CD4-positive, CD25-positive, alpha-beta regulatory T cell (primary cell): ENCODE data around the gene USP15. TPM values are rescaled to one million over a fixed set of nuclear protein-coding genes. Genes with fewer than 3 reads are reported as not detected.

ENCODE experiments used
- ATAC-seq, 2 donors: fragments of 150-1000 bp; cut with Tn5 transposase; one replicate each; pipeline ENCODE4 v1.10.0; 2021; ENCODE audit warnings: low read depth in 2 of 2, moderate number of reproducible peaks in 2 of 2, moderate library complexity in 1 of 2
- DNase-seq, 3 donors: peaks; one replicate each; pipeline versions ENCODE4 v3.0.0 to v3.0.0-alpha.2; 2012 to 2022; ENCODE audit warnings: mixed read lengths in 1 of 3
- H3K27ac ChIP-seq: one replicate; pipeline ENCODE4 v1.7.0; 2013; ENCODE audit warnings: mild to moderate bottlenecking, low read length; ENCODE audit not compliant: insufficient read depth, poor library complexity, severe bottlenecking
- H3K27me3 ChIP-seq: one replicate; pipeline ENCODE4 v1.7.0; 2013; ENCODE audit warnings: low read length; ENCODE audit not compliant: control insufficient read depth, insufficient read depth
- H3K36me3 ChIP-seq: one replicate; pipeline ENCODE4 v1.7.0; 2013; ENCODE audit warnings: mild to moderate bottlenecking, low read length, moderate library complexity; ENCODE audit not compliant: control insufficient read depth, insufficient read depth
- H3K4me1 ChIP-seq: 2 replicates; pipeline ENCODE4 v1.7.0; 2013; ENCODE audit warnings: mild to moderate bottlenecking, low read length; ENCODE audit not compliant: insufficient read depth, control insufficient read depth, poor library complexity, severe bottlenecking
- H3K4me3 ChIP-seq: one replicate; pipeline ENCODE4 v1.7.0; 2013; ENCODE audit warnings: low read depth, mild to moderate bottlenecking, low read length, moderate library complexity
- H3K9me3 ChIP-seq, 2 experiments: 1 replicate in 1 of 2; 2 replicates in 1 of 2; pipeline ENCODE4 v1.7.0; 2013; ENCODE audit warnings: low read length in 2 of 2, mild to moderate bottlenecking in 1 of 2, moderate library complexity in 1 of 2; ENCODE audit not compliant: control insufficient read depth in 2 of 2
- H3K27ac Mint-ChIP-seq, 3 donors: one replicate each; pipeline ENCODE4 v1.8.0; 2020 to 2022; ENCODE audit warnings: mild to moderate bottlenecking in 3 of 3, mixed read lengths in 3 of 3, moderate library complexity in 2 of 3
- H3K27me3 Mint-ChIP-seq: one replicate; pipeline ENCODE4 v1.8.0; 2022; ENCODE audit warnings: mild to moderate bottlenecking, mixed read lengths
- H3K36me3 Mint-ChIP-seq: one replicate; pipeline ENCODE4 v1.8.0; 2020; ENCODE audit warnings: mixed read lengths
- H3K4me1 Mint-ChIP-seq, 4 donors: one replicate each; pipeline ENCODE4 v1.8.0; 2020 to 2022; ENCODE audit warnings: mixed read lengths in 4 of 4, mild to moderate bottlenecking in 1 of 4
- H3K4me3 Mint-ChIP-seq, 4 donors: one replicate each; pipeline ENCODE4 v1.8.0; 2020 to 2022; ENCODE audit warnings: mild to moderate bottlenecking in 4 of 4, mixed read lengths in 4 of 4, moderate library complexity in 3 of 4
- H3K9me3 Mint-ChIP-seq, 7 donors: one replicate each; pipeline ENCODE4 v1.8.0; 2020 to 2022; ENCODE audit warnings: mixed read lengths in 7 of 7, mild to moderate bottlenecking in 3 of 7, moderate library complexity in 2 of 7
- polyA plus RNA-seq, 4 donors: library from polyadenylated mRNA; unstranded; fragments of 300-500 nt; fragmentation: Illumina TruSeq; gene quantifications; one replicate each; pipeline ENCODE4 v1.2.3, GENCODE V29; 2021
- total RNA-seq: library from RNA; stranded (reverse); gene quantifications from one replicate; pipeline ENCODE4 v1.2.3, GENCODE V29; 2022

The USP15 gene
- total and polyA plus RNA-seq, 5 donors from 2014 or later, result 183 to 417 (median 213) TPM

GRCh38 chr12:62296001-62296400, 35.8 kb downstream of the USP15 start:
- peak overlapping the region in 2 of 4 donors; percentile 14 to 52 for H3K4me3 Mint-ChIP-seq
- H3K27ac ChIP-seq, result no peak overlapping the region
- H3K4me3 ChIP-seq, result no peak overlapping the region
- H3K9me3 ChIP-seq, result peaks cover 1 to 3% of the 10 kb centered on the region in 2 experiments
- no peaks in the 10 kb centered on the region for H3K27me3 Mint-ChIP-seq
- H3K36me3 Mint-ChIP-seq, result peaks cover 70% of the 10 kb centered on the region
- no peaks in the 10 kb centered on the region for H3K27me3 ChIP-seq
- peaks cover 0 to 6% (median 0%) of the 10 kb centered on the region in 7 donors for H3K9me3 Mint-ChIP-seq
- no peak for DNase-seq
- peaks cover 31% of the 10 kb centered on the region for H3K4me1 ChIP-seq
- peaks cover 69% of the 10 kb centered on the region for H3K36me3 ChIP-seq
- H3K27ac Mint-ChIP-seq, result no peak overlapping the region
- peaks cover 41 to 90% (median 69%) of the 10 kb centered on the region in 4 donors for H3K4me1 Mint-ChIP-seq
- no peak for ATAC-seq

- Histone ChIP-seq H3K9me3 (no peaks in the 10 kb centered on the region), H3K27ac (peak overlapping the region; percentile 15), H3K4me3 (no peak overlapping the region), H3K4me1 (peaks cover 28% of the 10 kb centered on the region), H3K36me3 (peaks cover 67% of the 10 kb centered on the region), H3K27me3 (no peaks in the 10 kb centered on the region)
- Mint-ChIP-seq H3K4me1 (peaks cover 42 to 89% (median 73%) of the 10 kb centered on the region in 4 donors), H3K36me3 (peaks cover 72% of the 10 kb centered on the region), H3K9me3 (peaks cover 0 to 4% (median 0%) of the 10 kb centered on the region in 7 donors), H3K4me3 (peak overlapping the region in 1 of 4 donors; percentile 10), H3K27me3 (no peaks in the 10 kb centered on the region), H3K27ac (peak overlapping the region in 1 of 3 donors; percentile 28)
- no peak for ATAC-seq
- DNase-seq, result no peak
Observed at GRCh38 chr12:62297321-62297720, 37.1 kb downstream of the USP15 start.

GRCh38 chr12:62299617-62300016, 39.4 kb downstream of the USP15 start:
- DNase-seq (no peak), ATAC-seq (no peak)
- H3K4me1 ChIP-seq, result peaks cover 20% of the 10 kb centered on the region
- H3K36me3 ChIP-seq, result peaks cover 81% of the 10 kb centered on the region
- Mint-ChIP-seq H3K36me3 (peaks cover 80% of the 10 kb centered on the region), H3K9me3 (peaks cover 0 to 7% (median 3%) of the 10 kb centered on the region in 7 donors), H3K27me3 (no peaks in the 10 kb centered on the region), H3K4me3 (peak overlapping the region in 3 of 4 donors; percentile 4 to 52 (median 47)), H3K27ac (no peak overlapping the region), H3K4me1 (peaks cover 46 to 86% (median 67%) of the 10 kb centered on the region in 4 donors)
- no peak overlapping the region for H3K27ac ChIP-seq
- H3K27me3 ChIP-seq, result no peaks in the 10 kb centered on the region
- H3K9me3 ChIP-seq, result peaks cover 5 to 8% of the 10 kb centered on the region in 2 experiments
- H3K4me3 ChIP-seq, result peak overlapping the region; percentile 33

- Histone ChIP-seq H3K36me3 (peaks cover 82% of the 10 kb centered on the region), H3K4me3 (peak overlapping the region; percentile 20), H3K4me1 (peaks cover 20% of the 10 kb centered on the region), H3K27me3 (no peaks in the 10 kb centered on the region), H3K9me3 (peaks cover 6 to 10% of the 10 kb centered on the region in 2 experiments), H3K27ac (no peak overlapping the region)
- H3K4me1 Mint-ChIP-seq, result peaks cover 52 to 83% (median 58%) of the 10 kb centered on the region in 4 donors
- H3K9me3 Mint-ChIP-seq, result peaks cover 0 to 8% (median 5%) of the 10 kb centered on the region in 7 donors
- ATAC-seq, result no peak
- peaks cover 78% of the 10 kb centered on the region for H3K36me3 Mint-ChIP-seq
- peak overlapping the region in 1 of 3 donors; percentile 22 for H3K27ac Mint-ChIP-seq
- no peak for DNase-seq
- peak overlapping the region; percentile 4 to 34 (median 18) for H3K4me3 Mint-ChIP-seq
- H3K27me3 Mint-ChIP-seq, result no peaks in the 10 kb centered on the region
Observed at GRCh38 chr12:62301080-62301798, 41.0 kb downstream of the USP15 start.

GRCh38 chr12:62301799-62302133, 41.6 kb downstream of the USP15 start:
- ATAC-seq (no peak), DNase-seq (no peak)
- H3K9me3 Mint-ChIP-seq, result peaks cover 0 to 8% (median 5%) of the 10 kb centered on the region in 7 donors
- peak overlapping the region in 2 of 4 donors; percentile 8 to 28 for H3K4me3 Mint-ChIP-seq
- peaks cover 78% of the 10 kb centered on the region for H3K36me3 Mint-ChIP-seq
- H3K4me1 Mint-ChIP-seq, result peaks cover 46 to 83% (median 57%) of the 10 kb centered on the region in 4 donors
- peaks cover 82% of the 10 kb centered on the region for H3K36me3 ChIP-seq
- peaks cover 6 to 10% of the 10 kb centered on the region in 2 experiments for H3K9me3 ChIP-seq
- no peaks in the 10 kb centered on the region for H3K27me3 ChIP-seq
- peaks cover 22% of the 10 kb centered on the region for H3K4me1 ChIP-seq
- H3K27me3 Mint-ChIP-seq, result no peaks in the 10 kb centered on the region
- no peak overlapping the region for H3K27ac Mint-ChIP-seq
- peak overlapping the region; percentile 17 for H3K4me3 ChIP-seq
- no peak overlapping the region for H3K27ac ChIP-seq

GRCh38 chr12:62304560-62304959, 44.4 kb downstream of the USP15 start:
- ATAC-seq, result no peak
- peaks cover 0 to 11% (median 4%) of the 10 kb centered on the region in 7 donors for H3K9me3 Mint-ChIP-seq
- no peaks in the 10 kb centered on the region for H3K27me3 Mint-ChIP-seq
- Histone ChIP-seq H3K9me3 (peaks cover 6 to 10% of the 10 kb centered on the region in 2 experiments), H3K4me3 (no peak overlapping the region), H3K36me3 (peaks cover 72% of the 10 kb centered on the region), H3K27me3 (no peaks in the 10 kb centered on the region), H3K4me1 (peaks cover 21% of the 10 kb centered on the region), H3K27ac (no peak overlapping the region)
- H3K27ac Mint-ChIP-seq, result no peak overlapping the region
- peaks cover 46 to 84% (median 54%) of the 10 kb centered on the region in 4 donors for H3K4me1 Mint-ChIP-seq
- no peak for DNase-seq
- H3K4me3 Mint-ChIP-seq, result no peak overlapping the region
- H3K36me3 Mint-ChIP-seq, result peaks cover 81% of the 10 kb centered on the region

- Mint-ChIP-seq H3K4me3 (peak overlapping the region in 2 of 4 donors; percentile 30 to 55), H3K36me3 (peaks cover 86% of the 10 kb centered on the region), H3K4me1 (peaks cover 41 to 83% (median 53%) of the 10 kb centered on the region in 4 donors), H3K27me3 (no peaks in the 10 kb centered on the region), H3K9me3 (peaks cover 0 to 11% (median 4%) of the 10 kb centered on the region in 7 donors), H3K27ac (no peak overlapping the region)
- peaks cover 69% of the 10 kb centered on the region for H3K36me3 ChIP-seq
- DNase-seq (no peak), ATAC-seq (no peak)
- H3K4me3 ChIP-seq, result no peak overlapping the region
- peaks cover 13% of the 10 kb centered on the region for H3K4me1 ChIP-seq
- no peaks in the 10 kb centered on the region for H3K27me3 ChIP-seq
- H3K27ac ChIP-seq, result no peak overlapping the region
- peaks cover 6 to 10% of the 10 kb centered on the region in 2 experiments for H3K9me3 ChIP-seq
Observed at GRCh38 chr12:62305778-62306177, 45.6 kb downstream of the USP15 start.
